ENCODE measurements around the gene ZNF580.
A peak's percentile ranks its signal among the peaks of the same experiment; 100 is the strongest.

ZNF580 gene

GRCh38 chr19:55624109-55625003, 16.4 kb upstream of the ZNF580 start, which contains the start of gene ZNF784:
ZNF784 (minus strand) TSS chr19:55624566; CDS start chr19:55624561, 5 bp downstream.
- DNase-seq (ENCODE audit: low spot score), result peak; percentile 99

- no peak for DNase-seq (ENCODE audit: low spot score)
These were observed 15.8 kb upstream of the ZNF580 start for GRCh38 chr19:55625004-55625326.

- no peak for DNase-seq (ENCODE audit: low spot score)
These were observed 14.5 kb upstream of the ZNF580 start for GRCh38 chr19:55626350-55626749.

GRCh38 chr19:55632463-55632834, 8.4 kb upstream of the ZNF580 start:
- DNase-seq (ENCODE audit: low spot score), result peak; percentile 71

GRCh38 chr19:55633861-55634260, 6.9 kb upstream of the ZNF580 start:
- no peak for DNase-seq (ENCODE audit: low spot score)

GRCh38 chr19:55635334-55635717, 5.5 kb upstream of the ZNF580 start:
- no peak for DNase-seq (ENCODE audit: low spot score)

- no peak for DNase-seq (ENCODE audit: low spot score)
These were observed 4.9 kb upstream of the ZNF580 start for GRCh38 chr19:55635856-55636440.

- DNase-seq (ENCODE audit: low spot score), result no peak
These were observed 4.1 kb upstream of the ZNF580 start for GRCh38 chr19:55636723-55637122.

GRCh38 chr19:55637534-55637933, 3.3 kb upstream of the ZNF580 start:
- no peak for DNase-seq (ENCODE audit: low spot score)

- no peak for DNase-seq (ENCODE audit: low spot score)
These were observed 1.9 kb upstream of the ZNF580 start for GRCh38 chr19:55638864-55639359.

- DNase-seq (ENCODE audit: low spot score), result peak; percentile 71
These were observed 692 bp upstream of the ZNF580 start for GRCh38 chr19:55640043-55640576.

GRCh38 chr19:55641426-55642152, 787 bp downstream of the ZNF580 start:
- DNase-seq (ENCODE audit: low spot score), result no peak

GRCh38 chr19:55642153-55643002, 1.6 kb downstream of the ZNF580 start:
- DNase-seq (ENCODE audit: low spot score), result no peak

- DNase-seq (ENCODE audit: low spot score), result peak; percentile 83
These were observed 2.4 kb downstream of the ZNF580 start, which contains the start of gene ZNF581 for GRCh38 chr19:55643003-55643886. ZNF581 (plus strand) TSS chr19:55643649; CDS start chr19:55644572, 923 bp downstream.

GRCh38 chr19:55643887-55644176, 3.0 kb downstream of the ZNF580 start:
- DNase-seq (ENCODE audit: low spot score), result no peak

GRCh38 chr19:55644191-55644833, 3.5 kb downstream of the ZNF580 start:
- no peak for DNase-seq (ENCODE audit: low spot score)

GRCh38 chr19:55644842-55645511, 4.2 kb downstream of the ZNF580 start:
- no peak for DNase-seq (ENCODE audit: low spot score)

- DNase-seq (ENCODE audit: low spot score), result no peak
These were observed 4.7 kb downstream of the ZNF580 start for GRCh38 chr19:55645512-55645881.

GRCh38 chr19:55646889-55647731, 6.3 kb downstream of the ZNF580 start:
- DNase-seq (ENCODE audit: low spot score), result no peak

All from AG08395 (cell line).